A549 (cell line): ENCODE results near the gene IRGQ. TPM values are rescaled to one million over a fixed set of nuclear protein-coding genes. Genes with fewer than 3 reads are reported as not detected.

ENCODE experiments used
- ATAC-seq, 2 experiments: fragments of 200-7000 bp in 1 of 2; fragments of >200 bp in 1 of 2; cut with Nextera tagmentation in 1 of 2; cut with Tn5 transposase in 1 of 2; 3 replicates each; pipeline versions ENCODE4 v1.8.0 to v1.9.1; 2018 to 2020; ENCODE audit warnings: mild to moderate bottlenecking in 1 of 2, moderate library complexity in 1 of 2
- CTCF ChIA-PET: fragments of 300-600 bp; sonication (Branson Sonifier 250); formaldehyde crosslinking; extraction: SDS; loops from one replicate; lab custom pipeline; 2021; ENCODE audit warnings: antibody characterized with exemption, inconsistent platforms; lab: Yijun Ruan, JAX
- POLR2A ChIA-PET: fragments of 350-600 bp; formaldehyde crosslinking; extraction: SDS; loops from one replicate; lab custom pipeline; 2021; ENCODE audit warnings: antibody characterized with exemption, inconsistent platforms; lab: Yijun Ruan, JAX
- DNase-seq, 2 experiments: peaks; one replicate each; pipeline versions ENCODE4 v3.0.0 to v3.0.0-alpha.2; 2011 to 2016; ENCODE audit warnings: low read depth in 1 of 2, low spot score in 1 of 2
- FAIRE-seq: peaks from 2 replicates; lab custom pipeline; 2011; peaks lifted over from hg19 to GRCh38; lab: Jason Lieb, UNC
- H3K27ac ChIP-seq, 2 experiments: fragments of >200 bp; sonication (Bioruptor Twin); formaldehyde crosslinking; 3 replicates each; pipeline ENCODE4 v1.5.1; 2016 to 2017
- H3K4me1 ChIP-seq: fragments of >200 bp; sonication (Bioruptor Twin); formaldehyde crosslinking; 3 replicates; pipeline ENCODE4 v1.6.1; 2016
- H3K4me2 ChIP-seq: fragments of >200 bp; sonication (Bioruptor Twin); formaldehyde crosslinking; 3 replicates; pipeline ENCODE4 v1.6.1; 2016
- H3K4me3 ChIP-seq: fragments of >200 bp; sonication (Bioruptor Twin); formaldehyde crosslinking; 3 replicates; pipeline ENCODE4 v1.5.1; 2016
- H3K9me3 ChIP-seq: fragments of >200 bp; sonication (Bioruptor Twin); formaldehyde crosslinking; 3 replicates; pipeline ENCODE4 v1.6.1; 2016
- BCL3 ChIP-seq: fragments of >200 bp; sonication (Bioruptor Twin); formaldehyde crosslinking; IDR thresholded peaks from 3 replicates; pipeline ENCODE4 v1.6.1; 2016
- BHLHE40 ChIP-seq: IDR thresholded peaks from 2 replicates; pipeline ENCODE4 v1.6.1; 2012; ENCODE audit warnings: low read depth, low read length, inconsistent platforms
- CBX2 ChIP-seq: fragments of 200-600 bp; sonication (generic); IDR thresholded peaks from 2 replicates; pipeline ENCODE4 v1.6.1; 2016; ENCODE audit warnings: low read depth, mild to moderate bottlenecking, borderline replicate concordance
- CEBPB ChIP-seq, 2 experiments: fragments of >200 bp in 1 of 2; sonication (Bioruptor Twin) in 1 of 2; formaldehyde crosslinking in 1 of 2; IDR thresholded peaks; 2 replicates each; pipeline ENCODE4 v1.6.1; 2012 to 2016
- CHD4 ChIP-seq: fragments of 200-600 bp; sonication (generic); IDR thresholded peaks from 2 replicates; pipeline ENCODE4 v1.6.1; 2016; ENCODE audit warnings: antibody characterized with exemption, mild to moderate bottlenecking, borderline replicate concordance
- EHF ChIP-seq: fragments of 250-450 bp; sonication (Bioruptor Pico); IDR thresholded peaks from 2 replicates; pipeline ENCODE4 v1.5.0; 2020; ENCODE audit warnings: mild to moderate bottlenecking
- FOSB ChIP-seq: fragments of 250-450 bp; sonication (Bioruptor Pico); IDR thresholded peaks from 2 replicates; pipeline ENCODE4 v1.5.0; 2020; ENCODE audit warnings: mild to moderate bottlenecking, moderate library complexity
- FOSL2 ChIP-seq, 2 experiments: fragments of 450-650 bp in 1 of 2; fragments of >200 bp in 1 of 2; sonication (Bioruptor Twin) in 1 of 2; formaldehyde crosslinking; IDR thresholded peaks; 2 replicates each; pipeline versions ENCODE4 v1.5.0 to v1.6.1; 2016 to 2020; ENCODE audit warnings: mild to moderate bottlenecking in 1 of 2, moderate library complexity in 1 of 2
- HMGXB4 ChIP-seq: fragments of 250-450 bp; sonication (Bioruptor Pico); IDR thresholded peaks from 2 replicates; pipeline ENCODE4 v1.5.0; 2021; ENCODE audit warnings: mild to moderate bottlenecking, moderate library complexity, borderline replicate concordance
- HOXA7 ChIP-seq: fragments of 250-450 bp; sonication (Bioruptor Pico); IDR thresholded peaks from 2 replicates; pipeline ENCODE4 v1.5.0; 2020; ENCODE audit warnings: mild to moderate bottlenecking, moderate library complexity
- HOXB5 ChIP-seq: fragments of 250-450 bp; sonication (Bioruptor Pico); IDR thresholded peaks from 2 replicates; pipeline ENCODE4 v1.5.0; 2020; ENCODE audit warnings: mild to moderate bottlenecking, moderate library complexity
- KDM5A ChIP-seq: fragments of 200-600 bp; sonication (generic); IDR thresholded peaks from 2 replicates; pipeline ENCODE4 v1.6.1; 2016; ENCODE audit warnings: antibody characterized with exemption, mild to moderate bottlenecking
- MAFK ChIP-seq: fragments of 450-650 bp; IDR thresholded peaks from 2 replicates; pipeline ENCODE4 v1.6.1; 2014; ENCODE audit not compliant: partially characterized antibody
- MAX ChIP-seq: IDR thresholded peaks from 2 replicates; pipeline ENCODE4 v1.6.1; 2012
- MAZ ChIP-seq: fragments of 150-350 bp; IDR thresholded peaks from 2 replicates; pipeline ENCODE4 v1.6.1; 2014; ENCODE audit warnings: antibody characterized with exemption, low read depth, low read length, borderline replicate concordance
- MYC ChIP-seq: IDR thresholded peaks from 2 replicates; pipeline ENCODE4 v1.6.1; 2012; ENCODE audit warnings: mild to moderate bottlenecking, inconsistent platforms, low read length, improper control_type of control experiment, borderline replicate concordance
- NPAS2 ChIP-seq: fragments of 250-450 bp; sonication (Bioruptor Pico); IDR thresholded peaks from 2 replicates; pipeline ENCODE4 v1.8.0; 2022; ENCODE audit warnings: mild to moderate bottlenecking, moderate library complexity, borderline replicate concordance
- PBX3 ChIP-seq: IDR thresholded peaks from 2 replicates; pipeline ENCODE4 v1.6.1; 2012
- PHF8 ChIP-seq: fragments of 200-600 bp; sonication (generic); IDR thresholded peaks from 2 replicates; pipeline ENCODE4 v1.6.1; 2016; ENCODE audit warnings: low read depth, mild to moderate bottlenecking, antibody characterized with exemption, moderate library complexity, borderline replicate concordance
- POLR2A ChIP-seq: IDR thresholded peaks from 2 replicates; pipeline ENCODE4 v1.6.1; 2012; ENCODE audit warnings: mild to moderate bottlenecking, low read length
- RAD21 ChIP-seq, 2 experiments: fragments of >200 bp in 1 of 2; sonication (Bioruptor Twin) in 1 of 2; formaldehyde crosslinking in 1 of 2; IDR thresholded peaks in 1 of 2; conservative IDR thresholded peaks in 1 of 2; 2 replicates in 1 of 2; 3 replicates in 1 of 2; pipeline ENCODE4 v1.6.1; 2012 to 2018; ENCODE audit warnings: inconsistent platforms in 1 of 2
- RARB ChIP-seq: fragments of 250-450 bp; sonication (Bioruptor Pico); IDR thresholded peaks from 2 replicates; pipeline ENCODE4 v1.8.0; 2021; ENCODE audit warnings: mild to moderate bottlenecking, moderate library complexity
- RCOR1 ChIP-seq: fragments of 150-350 bp; IDR thresholded peaks from 2 replicates; pipeline ENCODE4 v1.6.1; 2014; ENCODE audit warnings: antibody characterized with exemption, low read length, low read depth
- TP53 ChIP-seq: fragments of 250-450 bp; sonication (Bioruptor Pico); IDR thresholded peaks from 2 replicates; pipeline ENCODE4 v1.5.0; 2021; ENCODE audit warnings: mild to moderate bottlenecking, moderate library complexity
- ZFP36 ChIP-seq: fragments of 450-650 bp; IDR thresholded peaks from 2 replicates; pipeline ENCODE4 v1.6.1; 2014; ENCODE audit warnings: borderline replicate concordance; ENCODE audit not compliant: partially characterized antibody
- WGBS: methylation state at CpG from one replicate; pipeline ENCODE4 v1.1.6; 2017; ENCODE audit errors: missing lambda C conversion rate; 5-methylcytosine and 5-hydroxymethylcytosine counted together
- polyA plus RNA-seq, 4 experiments: library from polyadenylated mRNA; depleted of rRNA in 3 of 4; stranded (reverse); fragments of >200 nt; fragmentation: RNase III in 1 of 4; extraction: RNeasy Plus Mini Kit Qiagen cat#74134 plus additional on column Dnase treatment in 1 of 4; gene quantifications; 2 replicates in 3 of 4; 3 replicates in 1 of 4; pipeline ENCODE4 v1.2.3, GENCODE V29; 2011 to 2017
- TF ChIP-seq, protein P1 (sequence below): fragments of >200 bp; sonication (Bioruptor Twin); formaldehyde crosslinking; IDR thresholded peaks from 2 replicates; pipeline ENCODE4 v1.6.1; 2016

IRGQ gene
- polyA plus RNA-seq, 2 of the 4 experiments (the other 2 are of a cell fraction), result 6.5 to 10.0 TPM

DNA sequence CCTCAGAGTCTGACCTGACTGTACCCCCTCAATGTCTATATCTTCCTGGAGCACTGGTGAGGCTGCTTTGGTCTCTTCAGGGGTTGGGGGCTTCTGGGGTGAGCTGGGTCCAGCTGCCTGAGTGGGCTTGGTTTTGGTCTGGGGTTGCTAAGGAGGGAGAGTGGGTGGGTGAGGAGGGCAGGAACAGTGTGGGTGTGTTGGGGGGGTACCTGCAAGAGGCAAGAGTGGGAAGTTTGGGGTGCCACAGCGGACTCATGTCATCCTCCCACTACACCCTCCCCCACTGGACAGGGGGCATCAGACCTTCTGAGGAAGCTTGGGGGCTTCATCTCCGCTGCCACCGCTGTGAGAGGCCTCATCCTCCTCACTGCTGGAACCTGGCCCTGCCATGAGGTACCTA lies 49.4 kb downstream of the IRGQ start:
- H3K4me1 ChIP-seq, result no peaks in the 10 kb centered on the region
- 94% methylated on average over 3 of the region's 3 CpGs for WGBS
- H3K4me2 ChIP-seq, result no peak overlapping the region
- DNase-seq, result no peak
- ATAC-seq, result no peak
- FAIRE-seq, result no peak
- ChIA-PET CTCF (interaction anchor here (0.6 to 1.7 kb wide), 4 partner anchors 9 to 1126 kb away, joined by 3 to 7 read pairs (median 4); no protein-coding TSS in a partner anchor), POLR2A (no interaction called here)
- H3K9me3 ChIP-seq, result no peaks in the 10 kb centered on the region
- no peak overlapping the region for H3K27ac ChIP-seq
- TF ChIP-seq RAD21 (conservative IDR thresholded peaks at IDR 0.05 in 1 of 2, IDR thresholded peaks at IDR 0.05 in 1 of 2) (no peak), TP53 (CRISPR knock-in tag) (no peak), MYC (no peak), POLR2A (no peak), RARB (CRISPR knock-in tag) (no peak), HOXA7 (CRISPR knock-in tag) (no peak), FOSL2 (IDR thresholded peaks at IDR 0.05) (no peak), FOSL2 (CRISPR knock-in tag; IDR thresholded peaks at IDR 0.05) (no peak), MAZ (no peak), PBX3 (no peak), NPAS2 (CRISPR knock-in tag) (no peak)
- TF ChIP-seq, all 56 proteins: peak for 0
- no peak overlapping the region for H3K4me3 ChIP-seq

DNA sequence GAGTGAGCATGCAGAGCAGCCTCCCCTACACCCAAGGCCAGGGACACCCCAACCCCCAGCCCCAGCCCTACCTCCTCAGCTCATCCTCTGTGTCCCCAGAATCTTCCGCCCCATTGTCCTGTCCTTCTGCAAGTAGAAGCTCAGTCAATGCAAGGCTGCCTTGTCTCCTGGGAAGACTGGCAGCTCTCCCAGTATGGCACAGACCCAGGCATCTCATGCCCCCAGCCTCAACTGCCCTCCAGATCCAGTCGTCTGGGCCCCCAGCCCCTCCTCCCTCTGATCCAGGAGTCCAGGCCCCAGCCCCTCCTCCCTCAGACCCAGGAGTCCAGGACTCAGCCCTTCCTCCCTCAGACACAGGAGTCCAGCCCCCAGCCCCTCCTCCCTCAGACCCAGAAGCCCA lies 50.0 kb downstream of the IRGQ start:
- DNase-seq (no peak), ATAC-seq (peak in 1 of 2 experiments; percentile 26; a peak in 2 of 6 replicates), FAIRE-seq (no peak)
- no peak overlapping the region for H3K4me3 ChIP-seq
- no peak overlapping the region for H3K4me2 ChIP-seq
- H3K9me3 ChIP-seq, result no peaks in the 10 kb centered on the region
- WGBS, result 88% methylated on average over 2 of the region's 2 CpGs
- no peak for TF ChIP-seq PHF8
- CTCF ChIA-PET, result interaction anchor here (0.6 to 15.3 kb wide), 4 partner anchors 10 to 106 kb away, joined by 3 to 167 read pairs (median 5); no protein-coding TSS in a partner anchor
- POLR2A ChIA-PET, result no interaction called here
- no peak overlapping the region for H3K27ac ChIP-seq
- no peaks in the 10 kb centered on the region for H3K4me1 ChIP-seq

GRCh38 chr19:43545276-43545675 lies 50.7 kb downstream of the IRGQ start:
- FAIRE-seq (no peak), DNase-seq (no peak), ATAC-seq (peak in 1 of 2 experiments; percentile 13; a peak in 2 of 6 replicates)
- Histone ChIP-seq H3K4me2 (no peak overlapping the region), H3K4me3 (no peak overlapping the region), H3K4me1 (no peaks in the 10 kb centered on the region), H3K27ac (no peak overlapping the region), H3K9me3 (no peaks in the 10 kb centered on the region)
- ChIA-PET CTCF (interaction anchor here (0.6 to 15.3 kb wide), 5 partner anchors 10 to 107 kb away, joined by 3 to 167 read pairs (median 3); no protein-coding TSS in a partner anchor), POLR2A (no interaction called here)
- TF ChIP-seq HOXB5 (CRISPR knock-in tag), result no peak
- no peak for TF ChIP-seq CEBPB (IDR thresholded peaks at IDR 0.05)
- TF ChIP-seq MAZ, result no peak
- TF ChIP-seq MAFK, result no peak
- WGBS, result 92% methylated on average over 5 of the region's 5 CpGs

DNA sequence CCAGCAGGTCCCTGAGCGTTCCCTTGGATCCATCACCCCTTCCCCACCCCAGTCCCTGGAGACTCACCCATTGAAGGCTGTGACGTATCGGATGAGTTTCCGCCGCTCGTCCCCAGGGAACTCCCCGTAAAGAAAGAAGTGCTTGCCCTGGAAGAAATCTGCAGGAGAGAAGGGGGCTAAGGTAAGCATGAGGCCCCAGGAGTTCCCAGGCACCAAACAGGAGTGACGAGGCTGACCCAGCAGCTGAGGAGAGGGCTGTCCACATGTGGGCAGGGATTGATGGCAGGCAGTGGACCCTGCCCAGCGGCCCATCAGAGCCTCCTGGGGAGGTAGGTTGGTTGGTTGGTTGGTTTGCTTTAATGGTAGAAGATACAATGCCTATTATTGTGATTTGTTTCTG lies 51.9 kb downstream of the IRGQ start:
- ChIA-PET POLR2A (no interaction called here), CTCF (interaction anchor here (0.6 to 15.3 kb wide), 5 partner anchors 12 to 180 kb away, joined by 3 to 167 read pairs (median 3); no protein-coding TSS in a partner anchor)
- Histone ChIP-seq H3K27ac (no peak overlapping the region), H3K4me3 (no peak overlapping the region), H3K4me2 (no peak overlapping the region), H3K9me3 (no peaks in the 10 kb centered on the region), H3K4me1 (no peaks in the 10 kb centered on the region)
- 94% methylated on average over 9 of the region's 9 CpGs for WGBS
- FAIRE-seq, result no peak
- no peak for ATAC-seq
- no peak for DNase-seq
- no peak for TF ChIP-seq HMGXB4 (CRISPR knock-in tag)
- no peak for TF ChIP-seq BHLHE40
- TF ChIP-seq HOXB5 (CRISPR knock-in tag), result no peak
- TF ChIP-seq EHF (CRISPR knock-in tag), result no peak
- no peak for TF ChIP-seq RCOR1
- TF ChIP-seq FOSB (CRISPR knock-in tag), result no peak
- no peak for TF ChIP-seq MAZ
- TF ChIP-seq, protein P1, sequence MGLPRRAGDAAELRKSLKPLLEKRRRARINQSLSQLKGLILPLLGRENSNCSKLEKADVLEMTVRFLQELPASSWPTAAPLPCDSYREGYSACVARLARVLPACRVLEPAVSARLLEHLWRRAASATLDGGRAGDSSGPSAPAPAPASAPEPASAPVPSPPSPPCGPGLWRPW, result no peak
- no peak for TF ChIP-seq ZFP36
- TF ChIP-seq BCL3, result no peak
- TF ChIP-seq CBX2, result no peak
- TF ChIP-seq KDM5A, result no peak
- no peak for TF ChIP-seq CHD4
- no peak for TF ChIP-seq MAX
- TF ChIP-seq PHF8, result no peak
- no peak for TF ChIP-seq RARB (CRISPR knock-in tag)
